GM12891 (cell line): Measurements from ENCODE around the gene ZNF410.

Experiments
- POLR2A ChIP-seq: IDR thresholded peaks from 2 replicates; pipeline ENCODE4 v1.6.1; 2011; ENCODE audit warnings: low read depth, low read length, control low read depth
- POLR2AphosphoS5 ChIP-seq: IDR thresholded peaks from 2 replicates; pipeline ENCODE4 v1.6.1; 2011; ENCODE audit warnings: low read depth, low read length, control low read depth
- SPI1 ChIP-seq: IDR thresholded peaks from 2 replicates; pipeline ENCODE4 v1.6.1; 2011; ENCODE audit warnings: low read depth, low read length, control low read depth

- TF ChIP-seq POLR2AphosphoS5 (no peak), POLR2A (no peak), SPI1 (no peak)
Measured at GRCh38 chr14:73961192-73961591, 74.5 kb downstream of the ZNF410 start.
